Endothelial cell of umbilical vein (primary cell): ENCODE data around the gene FAM193A. TPM values are rescaled to one million over a fixed set of nuclear protein-coding genes. Genes with fewer than 3 reads are reported as not detected.

Source experiments
- BruUV-seq: library from RNA; stranded (reverse); fragments of 400-500 nt; replicated peaks from 2 replicates; lab custom pipeline; 2021; lab: Mats Ljungman, UMichigan
- CTCF ChIA-PET: fragments of 300-600, 350-600 bp; sonication (Branson Sonifier 250); formaldehyde crosslinking; loops from one replicate; lab custom pipeline; 2021; ENCODE audit warnings: antibody characterized with exemption, inconsistent platforms; lab: Charles Lee
- POLR2A ChIA-PET: fragments of 300-600, 350-600 bp; sonication (Branson Sonifier 250); formaldehyde crosslinking; loops from one replicate; lab custom pipeline; 2021; ENCODE audit warnings: antibody characterized with exemption, inconsistent platforms; lab: Charles Lee
- DNase-seq: peaks from one replicate; pipeline ENCODE4 v3.0.0-alpha.2; 2011; ENCODE audit warnings: low read depth, low spot score
- FAIRE-seq: peaks from 2 replicates; lab custom pipeline; 2011; peaks lifted over from hg19 to GRCh38; lab: Jason Lieb, UNC
- H2AFZ ChIP-seq: 2 replicates; pipeline ENCODE4 v1.6.0; 2012; ENCODE audit warnings: low read depth, low read length, control low read depth, inconsistent platforms
- H3K27ac ChIP-seq: 2 replicates; pipeline ENCODE4 v1.5.1; 2011; ENCODE audit warnings: low read depth, mild to moderate bottlenecking, control low read depth, low read length, moderate library complexity; ENCODE audit not compliant: insufficient read depth
- H3K27me3 ChIP-seq, 2 experiments: 2 replicates each; pipeline versions ENCODE4 v1.6.0 to v1.6.1; 2011; ENCODE audit warnings: low read length in 2 of 2, mixed read lengths in 1 of 2; ENCODE audit not compliant: control insufficient read depth in 2 of 2, insufficient read depth in 2 of 2
- H3K36me3 ChIP-seq, 2 experiments: 2 replicates in 1 of 2; 3 replicates in 1 of 2; pipeline ENCODE4 v1.5.1; 2011; ENCODE audit warnings: low read length in 2 of 2, mild to moderate bottlenecking in 1 of 2, moderate library complexity in 1 of 2; ENCODE audit not compliant: control insufficient read depth in 2 of 2, insufficient read depth in 2 of 2; ENCODE audit errors: extremely low read depth in 1 of 2
- H3K4me1 ChIP-seq: 3 replicates; pipeline ENCODE4 v1.5.1; 2011; ENCODE audit warnings: mild to moderate bottlenecking, low read length; ENCODE audit not compliant: control insufficient read depth, insufficient read depth; ENCODE audit errors: extremely low read depth
- H3K4me2 ChIP-seq: 2 replicates; pipeline ENCODE4 v1.6.1; 2011; ENCODE audit warnings: low read length, control low read depth, mixed read lengths; ENCODE audit not compliant: insufficient read depth
- H3K4me3 ChIP-seq, 3 experiments: fragments of 200-600 bp in 1 of 3; sonication (generic), shearing (Covaris generic) in 1 of 3; replicated peaks in 1 of 3; 2 replicates each; pipeline ENCODE4 v1.5.1; 2011 to 2016; ENCODE audit warnings: control low read depth in 3 of 3, low read length in 3 of 3, mild to moderate bottlenecking in 2 of 3, inconsistent platforms in 1 of 3, low read depth in 1 of 3, moderate library complexity in 1 of 3; ENCODE audit not compliant: insufficient read depth in 1 of 3
- H3K79me2 ChIP-seq: 2 replicates; pipeline ENCODE4 v1.6.0; 2012; ENCODE audit warnings: low read length, inconsistent platforms; ENCODE audit not compliant: control insufficient read depth, insufficient read depth
- H3K9ac ChIP-seq: replicated peaks from 2 replicates; pipeline ENCODE3; 2011; ENCODE audit warnings: low read length, control low read depth; ENCODE audit not compliant: insufficient read depth; ENCODE audit errors: extremely low read depth
- H3K9me1 ChIP-seq: replicated peaks from 3 replicates; pipeline ENCODE4 v1.6.0; 2011; ENCODE audit warnings: mild to moderate bottlenecking, low read length; ENCODE audit not compliant: control insufficient read depth, insufficient read depth; ENCODE audit errors: extremely low read depth
- H3K9me3 ChIP-seq: replicated peaks from 2 replicates; pipeline ENCODE4 v1.5.1; 2012; ENCODE audit warnings: low read length, inconsistent platforms; ENCODE audit not compliant: control insufficient read depth, insufficient read depth
- H4K20me1 ChIP-seq: replicated peaks from 2 replicates; pipeline ENCODE3; 2011; ENCODE audit warnings: mild to moderate bottlenecking, low read length; ENCODE audit not compliant: control insufficient read depth, insufficient read depth; ENCODE audit errors: extremely low read depth
- CTCF ChIP-seq, 2 donors: IDR thresholded peaks; 1 replicate in 1 of 2; 2 replicates in 1 of 2; pipeline ENCODE4 v1.5.1; 2011; ENCODE audit warnings: low read length in 2 of 2, mild to moderate bottlenecking in 2 of 2, moderate library complexity in 2 of 2, control low read depth in 1 of 2, inconsistent platforms in 1 of 2, low read depth in 1 of 2; ENCODE audit not compliant: insufficient read depth in 1 of 2; ENCODE audit errors: extremely low read depth in 1 of 2
- EZH2 ChIP-seq: IDR thresholded peaks from 2 replicates; pipeline ENCODE4 v1.6.1; 2012; ENCODE audit warnings: borderline replicate concordance, low read depth, mild to moderate bottlenecking, moderate library complexity, low read length, inconsistent platforms; ENCODE audit not compliant: severe bottlenecking
- FOS ChIP-seq: IDR thresholded peaks from 2 replicates; pipeline ENCODE4 v1.6.1; 2011; ENCODE audit warnings: mild to moderate bottlenecking, low read length, moderate library complexity, borderline replicate concordance; ENCODE audit not compliant: insufficient read depth
- GATA2 ChIP-seq: IDR thresholded peaks from 2 replicates; pipeline ENCODE4 v1.7.0; 2011; ENCODE audit warnings: low read depth, mild to moderate bottlenecking, moderate library complexity, mixed read lengths, low read length; ENCODE audit not compliant: insufficient read length, insufficient read depth
- JUN ChIP-seq: IDR thresholded peaks from 2 replicates; pipeline ENCODE4 v1.6.1; 2011; ENCODE audit warnings: borderline replicate concordance, low read depth; ENCODE audit not compliant: insufficient read length, insufficient read depth
- MAX ChIP-seq: IDR thresholded peaks from 2 replicates; pipeline ENCODE4 v1.6.1; 2011; ENCODE audit not compliant: insufficient read depth, insufficient read length
- MYC ChIP-seq: IDR thresholded peaks from one replicate; pipeline ENCODE4 v1.6.1; 2011; ENCODE audit warnings: mild to moderate bottlenecking, low read depth, low read length
- POLR2A ChIP-seq: IDR thresholded peaks from 2 replicates; pipeline ENCODE4 v1.6.1; 2012; ENCODE audit warnings: low read depth, mild to moderate bottlenecking, control low read depth, low read length
- POLR2AphosphoS5 ChIP-seq: IDR thresholded peaks from 2 replicates; pipeline ENCODE4 v1.6.1; 2012; ENCODE audit warnings: low read depth, mild to moderate bottlenecking, control low read depth, low read length, moderate library complexity; ENCODE audit not compliant: insufficient read depth
- dilution Hi-C: fragments of 300-500 bp; cut with MboI; formaldehyde crosslinking; loops from one replicate; pipeline ENCODE4 v1.15.0; 2019; ENCODE audit warnings: low sequenced_read_pairs; ENCODE audit not compliant: extremely low pct_ligation_motif_present
- intact Hi-C: fragments of 100-400 bp; cut with micrococcal nuclease; formaldehyde crosslinking; loops from one replicate; pipeline ENCODE4 v1.10.0; 2022
- polyA plus RNA-seq, 4 experiments: library from polyadenylated mRNA; depleted of rRNA in 3 of 4; stranded (reverse) in 3 of 4; unstranded in 1 of 4; fragments of >200 nt; gene quantifications; 2 replicates each; pipeline versions ENCODE4 v1.2.1 to v1.2.3, GENCODE V29; 2011 to 2012; ENCODE audit warnings: missing spikeins in 1 of 4
- total RNA-seq: library from RNA; stranded (reverse); gene quantifications from 2 replicates; pipeline ENCODE4 v1.2.3, GENCODE V29; 2021

FAM193A gene
- total and polyA plus RNA-seq, 2 donors (not counting 3 experiments of a cell fraction or from before 2014, with no cell fraction given) = 12.3 to 32.1 TPM

GRCh38 chr4:2574863-2575262 lies 38.4 kb downstream of the FAM193A start:
- ChIA-PET POLR2A (no interaction called here), CTCF (no interaction called here)
- FAIRE-seq (no peak), DNase-seq (no peak)
- TF ChIP-seq CTCF (IDR thresholded peaks at IDR 0.05; ENCODE audit: extremely low read depth in 1 of 2, insufficient read depth in 1 of 2, low read depth in 1 of 2, low read length in 2 of 2) (no peak), JUN (no peak), FOS (no peak), POLR2AphosphoS5 (no peak), MAX (no peak), EZH2 (no peak), MYC (no peak), GATA2 (no peak), POLR2A (no peak)
- H2AFZ ChIP-seq = no peak overlapping the region
- no peak overlapping the region for H3K9ac ChIP-seq
- no peaks in the 10 kb centered on the region for H3K27me3 ChIP-seq
- no peaks in the 10 kb centered on the region for H3K36me3 ChIP-seq
- intact Hi-C loops (no loop called here), dilution Hi-C loops (no loop called here)
- no TSS peak for BruUV-seq
- H3K4me3 ChIP-seq = no peak overlapping the region
- H3K4me1 ChIP-seq = no peaks in the 10 kb centered on the region
- H3K4me2 ChIP-seq = no peak overlapping the region
- H3K79me2 ChIP-seq = peaks cover 94% of the 10 kb centered on the region
- no peaks in the 10 kb centered on the region for H3K9me1 ChIP-seq
- no peaks in the 10 kb centered on the region for H4K20me1 ChIP-seq
- H3K9me3 ChIP-seq = no peaks in the 10 kb centered on the region
- no peak overlapping the region for H3K27ac ChIP-seq
